Measurements from ENCODE around the gene ATG4B.
A peak's percentile ranks its signal among the peaks of the same experiment; 100 is the strongest.
"Not testable (repeated sequence)": the region's sequence is repeated elsewhere in the genome, so short reads cannot be mapped to it uniquely, and the experiment has no call there.

The ATG4B gene
- total RNA-seq: 53.1 to 72.5 reads per million in 2 donors

DNA sequence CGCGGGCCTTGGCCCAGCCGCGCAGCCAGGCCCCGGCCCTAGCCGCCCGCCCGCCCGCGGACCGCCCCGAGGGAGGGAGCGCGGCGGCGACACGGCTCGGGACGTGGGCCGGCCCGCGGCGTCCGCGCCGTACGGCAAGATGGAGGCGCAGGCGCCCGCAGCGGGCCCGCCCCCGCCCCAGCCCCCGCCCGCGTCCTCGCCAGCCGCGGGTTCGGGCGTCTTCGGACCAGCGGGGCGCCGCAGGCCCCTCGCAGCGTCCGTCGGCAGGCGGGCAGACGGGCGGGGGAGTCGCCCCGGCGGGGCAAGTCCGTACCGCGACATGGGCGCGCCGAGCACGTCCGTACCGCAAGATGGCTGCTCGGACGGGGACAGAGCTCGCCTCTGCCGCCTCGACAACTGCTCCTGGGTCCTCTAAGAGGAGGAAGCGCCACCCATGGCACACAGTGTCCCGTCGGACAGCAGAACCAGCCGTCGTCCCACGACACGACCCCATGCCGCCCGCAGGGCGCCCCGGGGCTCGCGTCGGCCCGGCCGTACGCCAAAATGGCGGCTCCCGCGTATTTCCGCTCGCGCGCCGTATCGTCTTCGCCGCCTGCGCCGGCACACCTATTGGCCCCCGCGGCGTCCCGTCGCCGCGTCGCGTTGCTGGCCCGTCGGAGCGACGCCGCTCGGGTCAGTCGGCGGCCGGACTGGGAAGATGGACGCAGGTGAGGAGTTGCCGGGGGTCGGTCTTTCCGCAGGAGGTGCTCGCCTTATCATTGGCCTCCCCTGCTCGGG, at the start of gene ATG4B, which contains the start of gene THAP4:
Gene ATG4B (plus strand): TSS at position 676 of the 777 bp plus-strand sequence. CDS start 22 bp downstream, at position 698.
Gene THAP4 (minus strand): TSS at position 141 of the 777 bp plus-strand sequence. CDS start 141 bp downstream, outside the sequence.
- peak; percentile 67 for DNase-seq

DNA sequence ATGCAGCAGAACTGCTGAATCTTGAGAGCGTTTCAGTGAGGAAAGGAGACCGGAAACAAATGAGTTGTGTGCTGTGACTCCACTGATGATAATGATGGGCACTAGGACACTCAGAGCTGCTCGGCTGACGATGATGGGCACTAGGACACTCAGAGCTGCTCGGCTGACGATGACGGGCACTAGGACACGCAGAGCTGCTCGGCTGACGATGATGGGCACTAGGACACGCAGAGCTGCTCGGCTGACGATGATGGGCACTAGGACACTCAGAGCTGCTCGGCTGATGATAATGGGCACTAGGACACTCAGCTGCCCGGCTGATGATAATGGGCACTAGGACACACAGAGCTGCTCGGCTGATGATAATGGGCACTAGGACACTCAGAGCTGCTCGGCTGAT, 47.6 kb upstream of the ATG4B start:
- not testable (repeated sequence) for DNase-seq

DNA sequence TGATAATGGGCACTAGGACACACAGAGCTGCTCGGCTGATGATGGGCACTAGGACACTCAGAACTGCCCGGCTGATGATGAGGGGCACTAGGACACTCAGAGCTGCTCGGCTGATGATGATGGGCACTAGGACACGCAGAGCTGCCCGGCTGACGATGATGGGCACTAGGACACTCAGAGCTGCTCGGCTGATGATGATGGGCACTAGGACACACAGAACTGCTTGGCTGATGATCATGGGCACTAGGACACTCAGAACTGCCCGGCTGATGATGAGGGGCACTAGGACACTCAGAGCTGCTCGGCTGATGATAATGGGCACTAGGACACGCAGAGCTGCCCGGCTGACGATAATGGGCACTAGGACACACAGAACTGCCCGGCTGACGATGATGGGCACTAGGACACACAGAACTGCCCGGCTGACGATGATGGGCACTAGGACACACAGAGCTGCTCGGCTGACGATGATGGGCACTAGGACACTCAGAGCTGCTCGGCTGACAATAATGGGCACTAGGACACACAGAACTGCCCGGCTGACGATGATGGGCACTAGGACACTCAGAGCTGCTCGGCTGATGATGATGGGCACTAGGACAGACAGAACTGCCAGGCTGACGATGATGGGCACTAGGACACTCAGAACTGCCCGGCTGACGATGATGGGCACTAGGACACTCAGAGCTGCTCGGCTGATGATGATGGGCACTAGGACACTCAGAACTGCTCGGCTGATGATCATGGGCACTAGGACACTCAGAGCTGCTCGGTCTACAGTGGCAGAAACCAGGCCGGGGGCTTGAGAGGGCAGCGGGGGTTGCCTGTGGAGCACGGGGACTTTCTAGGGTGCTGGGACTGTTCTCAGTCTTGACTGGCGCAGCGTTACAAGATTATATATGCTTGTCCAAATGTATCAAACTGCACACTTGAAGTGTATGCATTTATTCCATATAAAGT, 46.7 kb upstream of the ATG4B start:
- not testable (repeated sequence) for DNase-seq

DNA sequence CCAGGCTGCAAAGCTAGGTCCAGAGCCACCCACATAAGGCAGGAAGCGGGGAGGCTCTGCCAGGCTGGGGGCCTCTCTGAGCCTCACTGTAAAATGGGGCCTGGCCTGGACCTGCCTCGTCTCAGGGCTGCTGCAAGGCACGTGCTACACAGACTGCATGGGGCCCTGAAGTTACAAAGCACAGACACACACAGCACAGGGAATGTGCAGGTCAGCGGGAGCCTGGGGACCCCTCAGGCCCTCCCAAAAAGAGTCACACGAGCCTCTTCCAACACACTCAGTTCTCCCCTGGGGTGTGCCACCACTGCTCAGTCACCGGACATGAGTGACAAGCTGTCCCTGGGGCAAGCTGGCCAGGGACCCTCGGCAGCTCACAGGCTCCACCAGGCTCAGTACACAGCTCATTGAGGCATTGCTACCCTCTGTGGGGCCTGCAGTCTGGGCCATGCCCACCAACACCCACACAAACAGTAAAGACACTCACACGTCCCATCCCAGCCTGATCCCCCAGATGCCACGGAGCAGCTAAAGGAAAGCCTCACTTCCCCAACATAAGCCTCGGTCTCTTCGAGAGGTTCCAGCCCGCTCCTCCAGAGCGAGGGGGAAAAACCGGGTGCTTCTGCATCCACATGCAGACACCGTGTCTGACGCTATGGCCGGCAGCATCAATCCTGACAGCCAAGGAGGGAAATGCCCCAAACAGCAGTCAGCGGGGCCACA, 45.2 kb upstream of the ATG4B start:
- no peak for DNase-seq

DNA sequence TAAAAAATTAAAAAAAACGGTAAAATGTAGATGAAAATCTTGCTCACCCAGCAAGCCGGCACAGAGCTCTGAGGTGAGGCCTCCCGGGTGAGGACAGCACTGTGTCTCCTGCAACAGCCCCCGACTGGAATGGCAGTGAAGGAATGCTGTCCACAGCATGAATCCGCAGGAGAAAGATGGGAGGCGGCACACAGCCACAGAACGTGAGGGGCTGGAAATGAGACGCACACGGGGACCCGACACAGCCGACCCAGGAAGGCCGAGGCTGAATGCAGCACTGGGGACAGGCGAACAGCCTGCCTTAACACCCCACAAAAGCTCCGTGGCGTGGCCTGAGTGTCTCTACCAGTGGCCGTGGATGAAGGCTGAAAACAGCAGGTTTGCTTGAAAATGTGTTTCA, 44.2 kb upstream of the ATG4B start:
- no peak for DNase-seq

DNA sequence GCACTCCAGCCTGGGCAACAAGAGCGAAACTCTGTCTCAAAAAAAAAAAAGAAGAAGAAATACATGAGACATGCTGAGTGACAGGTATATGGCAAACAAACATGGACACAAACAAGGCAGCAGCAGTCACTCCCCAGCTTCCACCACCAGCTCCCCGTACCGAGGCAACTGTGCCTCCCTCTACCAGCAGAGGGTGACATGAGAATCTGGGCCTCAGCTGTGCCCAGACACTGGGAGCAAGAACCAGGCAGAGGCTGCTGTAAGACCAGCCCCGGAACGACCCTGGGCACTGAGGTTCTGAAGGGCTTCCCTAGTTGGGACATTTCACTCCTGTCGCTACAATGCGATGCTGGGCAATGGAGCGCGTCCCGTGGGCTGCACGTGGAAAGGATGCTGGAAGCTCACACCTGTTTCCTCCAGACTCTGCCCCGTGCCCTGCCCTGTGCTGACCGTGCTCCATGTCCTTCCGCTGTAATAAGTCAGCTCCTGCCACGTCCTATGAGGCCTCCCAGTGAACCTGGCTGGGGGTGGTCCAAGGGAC, 41.8 kb upstream of the ATG4B start:
- DNase-seq: no peak

DNA sequence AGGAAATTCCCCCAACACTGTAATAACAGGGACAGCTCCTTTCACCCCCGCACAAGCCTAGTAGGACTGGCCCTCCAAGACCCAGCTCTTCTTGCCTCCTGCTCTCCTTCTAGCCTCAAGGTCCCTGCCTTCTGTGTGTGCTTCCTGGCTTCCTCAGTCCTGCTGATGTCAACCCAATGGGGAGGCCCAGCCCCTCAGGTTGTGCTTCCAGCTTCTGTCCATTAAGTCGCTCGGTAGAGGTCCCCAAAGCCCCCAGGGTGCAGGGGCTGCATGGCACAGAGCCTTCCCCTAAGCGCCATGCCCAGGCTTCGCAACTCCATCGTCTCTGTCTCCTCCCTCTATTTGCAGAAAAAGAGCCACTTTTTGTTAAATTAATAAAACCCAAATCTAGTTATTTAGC, 39.9 kb upstream of the ATG4B start:
- DNase-seq: no peak

DNA sequence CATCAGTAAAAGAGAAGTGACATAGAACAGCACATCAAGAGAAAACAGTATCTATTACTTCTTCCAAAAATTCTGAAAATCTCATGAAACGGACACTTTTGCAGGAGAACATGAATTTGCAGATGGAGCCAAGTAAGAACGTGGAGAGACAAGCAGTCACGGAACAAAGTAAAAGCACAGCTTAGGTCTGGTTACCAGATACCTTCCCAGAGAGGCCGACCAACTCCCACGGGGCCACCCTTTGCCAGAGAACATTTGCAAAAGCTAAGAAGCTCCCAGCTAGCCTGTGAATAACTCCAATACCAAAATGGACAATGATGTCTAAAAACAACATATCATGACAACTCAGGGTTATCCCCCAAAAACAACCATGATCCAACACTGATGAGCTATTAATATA, 39.4 kb upstream of the ATG4B start:
- DNase-seq: no peak

DNA sequence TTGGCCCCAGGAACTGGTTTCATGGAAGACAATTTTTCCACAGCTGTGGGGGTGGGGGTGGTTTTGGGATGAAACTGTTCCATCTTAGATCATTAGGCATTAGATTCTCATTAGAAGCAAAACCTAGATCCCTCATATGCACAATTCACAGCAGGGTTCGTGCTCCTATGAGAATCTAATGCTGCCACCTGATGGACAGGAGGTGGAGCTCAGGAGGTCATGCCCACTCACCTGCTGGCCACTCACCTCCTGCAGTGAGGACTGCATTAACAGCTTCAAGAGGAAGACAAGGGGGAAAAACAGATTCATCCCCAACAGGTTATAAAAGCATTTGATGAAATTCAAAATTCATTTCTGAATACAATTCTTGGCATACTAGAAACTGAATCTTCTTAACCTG, 39.0 kb upstream of the ATG4B start:
- DNase-seq: no peak

DNA sequence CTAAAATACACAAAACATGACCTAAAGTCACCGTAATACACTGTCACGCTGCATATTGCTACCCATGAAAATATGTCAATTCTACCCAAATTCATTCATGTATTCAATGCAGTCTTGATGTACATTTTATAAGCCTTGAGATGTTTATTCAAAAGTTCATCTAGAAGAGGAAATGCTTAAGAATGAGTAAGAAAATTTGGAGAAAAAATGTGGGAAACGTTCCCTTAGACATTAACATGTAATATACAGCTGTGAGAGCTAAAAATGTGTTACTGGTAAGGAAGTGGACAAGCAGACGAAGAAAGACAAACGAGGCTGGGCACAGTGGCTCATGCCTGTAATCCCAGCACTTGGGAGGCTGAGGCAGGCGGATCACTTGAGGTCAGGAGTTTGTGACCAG, 37.9 kb upstream of the ATG4B start:
- DNase-seq: no peak

DNA sequence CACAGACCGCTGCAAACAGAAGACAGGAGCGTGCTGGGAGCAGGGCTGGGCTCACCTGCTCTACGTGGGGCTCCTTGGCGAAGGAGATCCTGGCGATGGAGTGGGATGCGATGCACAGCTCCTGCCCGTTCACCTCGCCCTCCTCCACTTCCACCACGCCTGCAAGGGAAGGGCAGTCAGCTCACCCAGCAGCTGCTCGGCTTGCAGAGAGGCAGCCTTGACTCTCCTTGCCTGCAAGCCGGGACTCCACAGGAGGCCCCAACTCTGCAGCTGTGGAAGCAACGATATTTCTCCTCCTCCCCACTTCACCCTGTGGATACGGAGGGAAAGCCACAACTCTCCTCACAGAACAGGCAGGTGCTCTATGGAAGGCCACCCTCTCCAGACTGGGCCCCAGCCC, 35.7 kb upstream of the ATG4B start:
- no peak for DNase-seq

DNA sequence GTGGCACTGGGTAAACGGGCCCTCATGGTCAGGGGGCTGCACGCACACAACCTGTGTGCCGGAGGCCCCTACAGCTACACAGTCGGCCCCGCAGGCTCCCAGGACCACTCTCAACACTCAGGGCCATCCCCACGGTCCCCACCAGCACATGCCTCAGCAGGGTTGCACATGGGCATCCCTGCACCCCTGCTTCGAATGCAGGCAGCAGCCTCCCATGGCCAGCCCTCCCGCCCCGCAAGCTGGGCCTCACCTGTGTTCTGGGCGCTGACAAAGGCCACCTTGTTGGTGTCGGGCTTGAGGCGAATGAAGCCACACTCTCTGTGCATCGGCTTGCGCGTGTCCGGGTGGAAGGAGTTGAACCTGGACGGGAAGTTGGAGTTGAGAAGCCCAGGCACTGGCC, 34.8 kb upstream of the ATG4B start:
- no peak for DNase-seq

DNA sequence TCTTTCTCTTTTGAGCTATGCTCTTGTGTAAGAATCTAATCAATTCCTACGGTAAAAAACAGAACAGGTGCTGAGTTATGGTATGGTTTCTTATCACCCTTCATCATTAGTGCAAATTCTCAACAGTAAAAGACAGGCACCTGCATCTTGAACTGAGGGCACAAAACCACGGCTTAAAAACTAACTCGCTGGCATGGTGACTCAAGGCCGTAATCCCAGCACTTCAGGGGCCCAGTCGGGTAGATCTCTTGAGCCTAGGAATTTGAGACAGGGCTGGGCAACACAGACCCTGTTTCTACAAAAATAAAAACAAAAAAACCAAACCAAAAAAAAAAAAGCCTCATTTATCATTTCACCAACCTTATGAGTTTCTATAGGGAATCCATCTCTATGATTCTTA, 33.8 kb upstream of the ATG4B start:
- DNase-seq: no peak

DNA sequence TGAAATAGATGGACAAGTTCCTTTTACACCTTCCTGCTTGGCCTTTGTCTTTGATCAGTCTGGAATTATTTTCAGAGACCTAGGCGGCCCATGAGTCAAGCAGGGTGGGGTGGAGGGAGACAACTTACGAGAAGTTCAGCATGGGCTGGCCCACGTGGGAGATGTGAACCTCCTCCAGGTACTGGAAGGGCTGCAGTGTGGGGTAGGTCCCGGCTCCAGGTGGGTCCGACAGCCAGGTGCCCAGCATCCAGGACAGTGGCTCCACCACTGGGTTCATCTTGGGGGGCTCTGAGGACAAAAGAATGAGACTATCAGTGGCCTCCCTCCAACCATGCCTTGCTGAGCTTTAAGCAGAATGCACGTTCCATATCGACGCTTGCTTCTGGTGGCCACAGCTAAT, 31.3 kb upstream of the ATG4B start:
- DNase-seq: no peak

DNA sequence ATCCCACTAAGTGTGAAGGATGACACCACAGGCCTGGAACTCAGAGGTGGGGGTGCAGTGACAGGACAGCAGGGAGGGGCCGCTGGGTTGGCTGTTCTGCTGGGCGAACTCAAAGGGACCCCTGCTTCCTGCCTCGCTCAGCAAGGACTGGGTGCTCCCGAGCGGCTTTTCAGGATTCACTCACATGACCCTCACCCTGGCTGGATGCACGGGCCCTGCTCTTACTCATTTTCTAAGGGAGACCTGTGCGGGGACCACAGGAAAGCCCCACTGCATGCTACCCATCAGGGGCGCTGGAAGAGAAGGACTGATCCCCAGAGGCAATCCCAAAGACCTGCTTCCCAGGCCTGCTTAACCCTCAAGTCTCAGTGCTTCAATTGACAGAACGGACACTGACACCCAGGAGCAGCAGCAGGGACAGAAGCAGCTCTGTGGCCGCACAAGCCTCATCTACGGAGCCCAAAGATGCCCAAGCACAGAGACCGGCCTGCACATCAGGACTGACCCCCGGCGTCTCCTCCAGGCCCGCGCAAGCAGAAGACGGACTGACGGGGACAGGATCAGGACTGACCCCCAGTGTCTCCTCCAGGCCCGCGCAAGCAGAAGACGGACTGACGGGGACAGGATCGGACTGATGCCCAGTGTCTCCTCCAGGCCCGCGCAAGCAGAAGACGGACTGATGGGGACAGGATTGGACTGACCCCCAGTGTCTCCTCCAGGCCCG, 30.2 kb upstream of the ATG4B start:
- DNase-seq: no peak

DNA sequence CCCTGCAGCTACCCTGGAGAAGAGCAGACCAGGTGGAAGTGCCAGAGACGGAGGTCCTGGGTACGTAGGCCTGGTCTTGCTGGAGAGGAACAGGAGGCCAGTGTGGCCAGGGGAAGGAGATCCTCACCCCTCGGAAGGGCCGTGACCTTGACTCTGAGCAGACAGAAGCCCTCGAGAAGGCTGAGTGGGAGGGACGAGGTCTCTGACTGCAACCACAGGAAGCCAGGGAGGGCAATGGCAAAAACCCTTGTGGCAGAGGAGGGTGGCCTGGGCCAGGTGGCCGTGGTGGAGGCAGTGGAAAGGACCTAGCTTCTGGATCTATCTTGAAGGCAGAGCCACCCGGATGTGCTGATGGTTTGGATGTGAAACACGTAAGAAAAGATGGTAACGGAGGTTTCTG, 28.6 kb upstream of the ATG4B start:
- no peak for DNase-seq

DNA sequence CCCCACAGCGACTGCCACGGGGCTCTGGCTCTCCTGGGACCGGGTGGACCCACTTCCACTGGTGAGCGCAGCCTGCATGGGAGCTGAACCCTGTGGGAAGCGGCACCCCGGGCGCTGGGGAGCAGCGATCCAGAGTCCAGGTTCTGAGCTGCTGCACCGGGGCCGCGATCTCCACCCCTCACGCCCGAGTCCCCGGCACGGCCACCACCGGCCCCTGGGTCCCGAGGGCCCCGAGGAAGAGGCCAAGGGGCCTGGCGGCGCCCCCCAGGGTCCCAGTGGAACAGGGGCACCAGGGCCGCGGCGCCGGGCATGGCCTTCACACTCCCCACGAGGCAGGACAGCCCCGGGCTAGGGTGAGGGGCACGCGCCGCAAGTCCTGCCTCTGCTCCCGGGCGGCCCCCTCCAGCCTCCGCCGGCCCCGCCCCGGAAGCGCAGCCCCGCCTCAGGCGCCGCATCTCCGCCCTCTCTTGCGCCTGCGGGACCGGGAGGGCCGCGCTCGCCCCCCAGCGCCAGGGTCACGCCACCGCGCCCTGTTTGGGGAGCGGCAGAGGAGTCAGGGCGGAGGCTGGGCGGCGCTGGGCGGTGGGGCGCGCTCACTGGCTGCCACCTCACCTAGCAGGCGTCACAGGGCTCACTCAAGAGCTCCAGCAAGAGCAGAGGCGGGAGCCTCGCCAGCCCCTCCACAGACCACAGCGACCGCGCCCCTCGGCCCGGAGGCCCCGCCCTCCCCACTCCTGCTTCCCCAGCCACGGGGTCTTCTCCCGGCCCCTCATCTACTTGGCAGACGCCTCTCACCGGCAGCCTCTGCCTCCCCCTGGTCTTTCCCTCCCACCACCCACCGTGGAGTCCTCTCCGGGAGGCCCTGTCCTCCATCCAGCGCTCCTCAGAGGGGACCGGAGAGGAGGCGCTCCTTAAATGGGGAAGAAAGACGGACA, 27.4 kb upstream of the ATG4B start:
- peak; percentile 87 for DNase-seq

DNA sequence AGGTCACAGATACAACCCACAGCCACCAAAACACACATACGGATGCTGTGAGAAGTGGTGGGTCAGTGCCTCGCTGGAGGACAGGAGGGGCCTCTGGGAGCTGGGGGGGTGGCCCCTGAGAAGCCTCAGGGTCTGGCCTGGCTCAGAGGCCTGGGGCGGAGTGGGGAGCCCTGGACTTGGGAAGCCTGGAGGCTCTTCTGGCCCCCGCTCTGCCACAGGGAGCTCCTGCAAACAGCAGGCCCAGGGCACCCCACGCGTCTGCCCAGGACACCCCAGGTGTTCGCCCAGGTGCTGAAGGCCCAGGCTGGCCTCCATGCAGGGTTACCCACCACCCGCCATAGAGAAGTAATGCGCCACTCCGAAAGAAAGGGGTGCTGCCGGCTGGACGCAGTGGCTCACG, 26.4 kb upstream of the ATG4B start:
- no peak for DNase-seq

DNA sequence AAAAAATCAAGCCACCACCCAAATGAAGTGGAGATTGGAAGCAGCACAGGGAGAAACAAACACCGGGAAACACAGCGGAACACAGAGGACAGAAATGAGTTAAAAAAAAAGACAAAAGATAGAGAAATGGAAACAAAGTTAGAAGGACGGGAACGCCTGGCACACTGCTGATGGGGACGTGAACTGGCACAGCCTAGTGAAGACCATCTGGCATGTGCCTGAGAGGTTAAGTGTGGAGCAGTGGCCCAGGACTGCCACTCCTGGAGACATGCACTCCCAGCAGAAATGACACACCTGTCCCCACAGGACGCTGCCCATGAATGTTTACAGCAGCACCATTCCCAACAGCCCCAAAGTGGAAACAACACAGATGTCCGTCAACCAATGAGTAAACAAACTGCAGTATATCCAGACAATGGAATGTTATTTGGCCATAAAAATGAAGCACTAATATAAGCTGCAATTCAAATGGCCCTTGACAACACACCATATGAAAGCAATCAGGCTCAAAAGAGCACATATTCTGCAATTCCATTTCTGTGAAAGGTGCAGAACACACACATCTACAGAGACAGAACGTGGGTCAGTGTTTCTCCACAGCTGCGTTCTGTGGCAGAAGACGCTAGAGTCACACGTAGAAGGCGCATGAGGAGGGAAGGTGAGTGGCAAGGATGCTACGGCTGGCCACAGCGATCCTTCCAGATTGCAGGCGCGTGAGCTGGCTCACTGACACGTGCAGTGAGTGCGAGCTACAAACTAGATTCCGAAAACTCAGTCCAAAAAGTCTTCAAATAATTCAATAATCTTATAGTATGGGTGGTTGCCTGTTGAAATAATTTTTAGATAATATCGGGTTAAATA, 25.1 kb upstream of the ATG4B start:
- DNase-seq: no peak

Data from T-helper 9 cell (primary cell).